B cell (primary cell): ENCODE data around the gene TMEM17. TPM values are rescaled to one million over a fixed set of nuclear protein-coding genes. Genes with fewer than 3 reads are reported as not detected.

Experiments used
- ATAC-seq: fragments of 200-7000 bp; cut with Tn5 transposase; one replicate; pipeline ENCODE4 v1.10.0; 2021; ENCODE audit warnings: low read depth, mild to moderate bottlenecking, moderate number of reproducible peaks, moderate library complexity
- CTCF ChIA-PET: fragments of 350-600 bp; sonication (Branson Sonifier 250); formaldehyde crosslinking; loops from one replicate; lab custom pipeline; 2021; ENCODE audit warnings: antibody characterized with exemption, inconsistent platforms; lab: Charles Lee
- POLR2A ChIA-PET: fragments of 350-600 bp; sonication (Branson Sonifier 250); formaldehyde crosslinking; loops from one replicate; lab custom pipeline; 2021; ENCODE audit warnings: antibody characterized with exemption; lab: Charles Lee
- DNase-seq: peaks from one replicate; pipeline ENCODE4 v3.0.0; 2013
- H2AFZ ChIP-seq: 2 replicates; pipeline ENCODE4 v1.6.1; 2012; ENCODE audit warnings: mild to moderate bottlenecking, low read depth, low read length; ENCODE audit not compliant: insufficient read depth, poor library complexity, severe bottlenecking
- H3K27ac ChIP-seq, 2 donors: 1 replicate in 1 of 2; 2 replicates in 1 of 2; pipeline ENCODE4 v1.5.1; 2012 to 2013; ENCODE audit warnings: low read length in 2 of 2, mild to moderate bottlenecking in 2 of 2, moderate library complexity in 1 of 2
- H3K27me3 ChIP-seq, 4 experiments: fragments of 200-600 bp in 1 of 4; sonication (generic) in 1 of 4; replicated peaks in 1 of 4; 1 replicate in 2 of 4; 2 replicates in 2 of 4; pipeline versions ENCODE4 v1.6.1 to v1.7.0; 2013 to 2016; ENCODE audit warnings: low read length in 3 of 4, mild to moderate bottlenecking in 2 of 4, mixed read lengths in 1 of 4, moderate library complexity in 1 of 4; ENCODE audit not compliant: insufficient read depth in 4 of 4, control insufficient read depth in 3 of 4; ENCODE audit errors: control extremely low read depth in 1 of 4
- H3K36me3 ChIP-seq, 2 experiments: replicated peaks in 1 of 2; 1 replicate in 1 of 2; 2 replicates in 1 of 2; pipeline versions ENCODE4 v1.6.1 to v1.7.1; 2013; ENCODE audit warnings: low read length in 1 of 2; ENCODE audit not compliant: insufficient read depth in 2 of 2, control insufficient read depth in 1 of 2; ENCODE audit errors: control extremely low read depth in 1 of 2, extremely low read depth in 1 of 2
- H3K4me1 ChIP-seq, 2 donors: fragments of 200-600 bp in 1 of 2; sonication (generic) in 1 of 2; 1 replicate in 1 of 2; 2 replicates in 1 of 2; pipeline versions ENCODE4 v1.5.1 to v1.6.1; 2013 to 2017; ENCODE audit warnings: low read length in 2 of 2; ENCODE audit not compliant: control insufficient read depth in 2 of 2, insufficient read depth in 2 of 2
- H3K4me2 ChIP-seq: replicated peaks from 2 replicates; pipeline ENCODE3; 2012; ENCODE audit warnings: mild to moderate bottlenecking, low read depth, low read length; ENCODE audit not compliant: poor library complexity, severe bottlenecking
- H3K4me3 ChIP-seq, 5 experiments: fragments of 200-600 bp in 1 of 5; sonication (generic) in 1 of 5; 1 replicate in 3 of 5; 2 replicates in 2 of 5; pipeline versions ENCODE4 v1.5.1 to v1.7.0; 2011 to 2016; ENCODE audit warnings: low read length in 4 of 5, mild to moderate bottlenecking in 4 of 5, low read depth in 2 of 5, control low read depth in 1 of 5, moderate library complexity in 1 of 5; ENCODE audit not compliant: insufficient read depth in 1 of 5; ENCODE audit errors: control extremely low read depth in 1 of 5, extremely low read depth in 1 of 5
- H3K79me2 ChIP-seq: fragments of 200-600 bp; sonication (generic); one replicate; pipeline ENCODE4 v1.6.0; 2016; ENCODE audit warnings: low read length; ENCODE audit not compliant: control insufficient read depth, insufficient read depth
- H3K9ac ChIP-seq: fragments of 200-600 bp; sonication (generic); 2 replicates; pipeline ENCODE4 v1.6.1; 2017; ENCODE audit warnings: mild to moderate bottlenecking, low read length, moderate library complexity
- H3K9me3 ChIP-seq, 3 donors: one replicate each; pipeline versions ENCODE4 v1.6.1 to v1.7.1; 2013; ENCODE audit warnings: low read length in 2 of 3; ENCODE audit not compliant: control insufficient read depth in 2 of 3, insufficient read depth in 1 of 3; ENCODE audit errors: control extremely low read depth in 1 of 3
- H4K20me1 ChIP-seq: 2 replicates; pipeline ENCODE4 v1.6.0; 2012; ENCODE audit warnings: mild to moderate bottlenecking, low read length; ENCODE audit not compliant: insufficient read depth, control insufficient read depth, poor library complexity, severe bottlenecking
- H3K27ac Mint-ChIP-seq: one replicate; pipeline ENCODE4 v1.8.0; 2021; ENCODE audit warnings: mixed read lengths
- H3K27me3 Mint-ChIP-seq: one replicate; pipeline ENCODE4 v1.8.0; 2021; ENCODE audit warnings: mixed read lengths
- H3K4me1 Mint-ChIP-seq: one replicate; pipeline ENCODE4 v1.8.0; 2021; ENCODE audit warnings: mixed read lengths
- H3K4me3 Mint-ChIP-seq: one replicate; pipeline ENCODE4 v1.8.0; 2021; ENCODE audit warnings: mixed read lengths
- H3K9me3 Mint-ChIP-seq: one replicate; pipeline ENCODE4 v1.8.0; 2022; ENCODE audit warnings: mixed read lengths; ENCODE audit not compliant: insufficient read depth
- CTCF ChIP-seq: fragments of 200-600 bp; IDR thresholded peaks from one replicate; pipeline ENCODE4 v1.8.0; 2022; ENCODE audit warnings: antibody characterized with exemption, mild to moderate bottlenecking
- EZH2 ChIP-seq: IDR thresholded peaks from 2 replicates; pipeline ENCODE4 v1.6.1; 2012; ENCODE audit warnings: borderline replicate concordance, low read depth, mild to moderate bottlenecking, moderate library complexity, low read length; ENCODE audit not compliant: insufficient read depth, poor library complexity, severe bottlenecking
- WGBS: methylation state at CpG from one replicate; pipeline ENCODE4 v1.1.5; 2013; ENCODE audit warnings: missing lambda C conversion rate; ENCODE audit not compliant: insufficient coverage; 5-methylcytosine and 5-hydroxymethylcytosine counted together
- intact Hi-C: fragments of 100-400 bp; cut with micrococcal nuclease; formaldehyde crosslinking; loops from one replicate; pipeline ENCODE4 v1.10.0; 2022
- polyA plus RNA-seq: library from polyadenylated mRNA; depleted of rRNA; stranded (reverse); fragments of >200 nt; gene quantifications from 2 replicates; pipeline ENCODE4 v1.2.3, GENCODE V29; 2012
- total RNA-seq, 2 donors: library from RNA; stranded (reverse); fragments of 120-200 nt in 1 of 2; gene quantifications; 1 replicate in 1 of 2; 2 replicates in 1 of 2; pipeline versions ENCODE4 v1.2.3 to v1.2.4, GENCODE V29; 2013 to 2022

Gene TMEM17
- total and polyA plus RNA-seq, 2 donors (not counting 1 experiment from before 2014, with no cell fraction given) = not detected

GRCh38 chr2:62467100-62467474 is 38.9 kb downstream of the TMEM17 start:
- Mint-ChIP-seq H3K4me1 (no peaks in the 10 kb centered on the region), H3K4me3 (no peak overlapping the region), H3K27me3 (no peaks in the 10 kb centered on the region), H3K9me3 (no peaks in the 10 kb centered on the region), H3K27ac (no peak overlapping the region)
- ATAC-seq (no peak), DNase-seq (no peak)
- ChIA-PET CTCF (interaction anchor here (0.6 to 2.9 kb wide), 3 partner anchors 10 to 321 kb away, joined by 3 to 16 read pairs (median 3); no protein-coding TSS in a partner anchor), POLR2A (no interaction called here)
- intact Hi-C loops = no loop called here
- 91% methylated on average over 4 of the region's 6 CpGs for WGBS
- H3K9ac ChIP-seq = no peak overlapping the region
- TF ChIP-seq CTCF = no peak
- no peak for TF ChIP-seq EZH2
- no peaks in the 10 kb centered on the region for H3K36me3 ChIP-seq
- no peak overlapping the region for H2AFZ ChIP-seq
- H3K4me1 ChIP-seq = no peaks in the 10 kb centered on the region
- H3K27me3 ChIP-seq = no peaks in the 10 kb centered on the region
- no peak overlapping the region for H3K27ac ChIP-seq
- H3K79me2 ChIP-seq = no peaks in the 10 kb centered on the region
- H3K4me2 ChIP-seq = no peak overlapping the region
- no peaks in the 10 kb centered on the region for H4K20me1 ChIP-seq
- H3K9me3 ChIP-seq = no peaks in the 10 kb centered on the region
- H3K4me3 ChIP-seq = no peak overlapping the region

GRCh38 chr2:62466503-62466854 is 39.5 kb downstream of the TMEM17 start:
- 100% methylated on average over 2 of the region's 2 CpGs for WGBS
- no peak for DNase-seq
- CTCF ChIA-PET = interaction anchor here (1.3 to 2.9 kb wide), 2 partner anchors 10 to 308 kb away, joined by 3 to 16 read pairs; no protein-coding TSS in a partner anchor
- H3K4me3 Mint-ChIP-seq = no peak overlapping the region
- H3K27me3 ChIP-seq = no peaks in the 10 kb centered on the region
- no peak overlapping the region for H2AFZ ChIP-seq
- no peak overlapping the region for H3K27ac ChIP-seq
- no peak overlapping the region for H3K4me2 ChIP-seq
- no peaks in the 10 kb centered on the region for H3K27me3 Mint-ChIP-seq
- no peak overlapping the region for H3K4me3 ChIP-seq
- no peak for TF ChIP-seq EZH2
- no peak for TF ChIP-seq CTCF
- H3K9ac ChIP-seq = no peak overlapping the region
- no peaks in the 10 kb centered on the region for H3K79me2 ChIP-seq
- no peaks in the 10 kb centered on the region for H3K4me1 ChIP-seq
- intact Hi-C loops = no loop called here
- no peaks in the 10 kb centered on the region for H3K36me3 ChIP-seq
- H3K4me1 Mint-ChIP-seq = no peaks in the 10 kb centered on the region
- H4K20me1 ChIP-seq = no peaks in the 10 kb centered on the region
- H3K9me3 ChIP-seq = no peaks in the 10 kb centered on the region
- POLR2A ChIA-PET = no interaction called here
- ATAC-seq = no peak
- H3K27ac Mint-ChIP-seq = no peak overlapping the region
- no peaks in the 10 kb centered on the region for H3K9me3 Mint-ChIP-seq
